Activated gamma-delta T cell treated with Interleukin-2 at 50 U/mL for 16 hours (primary cell): ENCODE data around the gene MTARC2.

ENCODE experiments used
- DNase-seq: peaks from one replicate; pipeline ENCODE4 v3.0.0-alpha.2; 2020

Gene MTARC2

DNA sequence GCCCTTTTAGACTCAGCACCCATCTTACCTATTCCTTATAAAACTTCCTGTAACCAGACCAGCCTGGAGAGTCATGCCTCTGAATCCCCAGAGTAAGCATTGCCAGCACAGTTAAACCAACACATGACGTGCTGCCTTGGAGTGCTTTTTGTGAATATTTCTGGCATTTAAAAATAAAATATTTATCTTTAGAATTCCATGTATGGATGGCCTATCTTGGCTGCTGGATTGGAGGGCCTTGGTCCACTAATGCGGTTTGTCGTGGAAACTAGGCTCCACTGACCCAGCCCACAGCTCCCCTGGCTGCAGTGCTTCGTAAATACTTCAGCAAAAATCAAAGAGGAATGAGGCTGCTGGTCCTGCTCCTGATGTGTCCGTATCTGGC is 56.1 kb downstream of the MTARC2 start:
- no peak for DNase-seq

DNA sequence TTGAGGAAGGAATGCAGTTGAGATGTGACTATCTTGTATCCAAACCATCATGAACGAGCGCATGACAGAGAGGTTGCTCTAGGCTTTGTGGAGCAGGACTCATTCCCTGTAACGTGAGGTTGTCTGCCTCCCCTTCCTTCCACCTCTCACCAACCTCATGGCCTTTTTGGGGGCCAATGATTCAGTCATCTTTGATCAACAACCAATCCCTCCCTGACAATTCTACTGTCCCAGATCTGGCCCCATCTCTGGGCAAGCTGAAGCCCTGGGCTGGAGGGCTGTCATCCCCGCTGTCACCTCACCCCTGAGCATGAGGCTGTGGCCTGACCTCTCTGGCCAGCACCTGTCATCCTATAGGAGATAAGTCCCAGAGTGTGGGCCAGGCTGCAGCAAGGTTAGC is 58.3 kb downstream of the MTARC2 start:
- no peak for DNase-seq

DNA sequence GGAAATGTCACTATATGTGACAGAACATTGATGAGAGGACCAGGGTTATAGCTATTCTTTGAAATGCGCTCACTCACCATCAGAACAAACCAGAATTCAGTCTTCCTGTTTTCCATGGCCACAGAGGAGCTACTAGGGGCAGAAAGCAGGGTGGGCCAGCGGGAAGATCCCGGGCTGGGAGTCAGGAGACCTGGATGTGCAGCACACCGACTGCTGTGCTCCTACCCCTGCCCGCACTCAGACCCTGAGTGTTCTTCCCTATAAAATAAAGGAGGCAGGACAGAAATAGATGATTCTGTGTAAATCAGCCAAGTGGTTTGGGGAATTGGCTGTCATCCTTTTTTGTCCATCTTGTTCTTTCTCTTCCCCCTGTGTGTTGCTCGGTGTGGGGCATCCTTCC is 59.6 kb downstream of the MTARC2 start:
- no peak for DNase-seq

DNA sequence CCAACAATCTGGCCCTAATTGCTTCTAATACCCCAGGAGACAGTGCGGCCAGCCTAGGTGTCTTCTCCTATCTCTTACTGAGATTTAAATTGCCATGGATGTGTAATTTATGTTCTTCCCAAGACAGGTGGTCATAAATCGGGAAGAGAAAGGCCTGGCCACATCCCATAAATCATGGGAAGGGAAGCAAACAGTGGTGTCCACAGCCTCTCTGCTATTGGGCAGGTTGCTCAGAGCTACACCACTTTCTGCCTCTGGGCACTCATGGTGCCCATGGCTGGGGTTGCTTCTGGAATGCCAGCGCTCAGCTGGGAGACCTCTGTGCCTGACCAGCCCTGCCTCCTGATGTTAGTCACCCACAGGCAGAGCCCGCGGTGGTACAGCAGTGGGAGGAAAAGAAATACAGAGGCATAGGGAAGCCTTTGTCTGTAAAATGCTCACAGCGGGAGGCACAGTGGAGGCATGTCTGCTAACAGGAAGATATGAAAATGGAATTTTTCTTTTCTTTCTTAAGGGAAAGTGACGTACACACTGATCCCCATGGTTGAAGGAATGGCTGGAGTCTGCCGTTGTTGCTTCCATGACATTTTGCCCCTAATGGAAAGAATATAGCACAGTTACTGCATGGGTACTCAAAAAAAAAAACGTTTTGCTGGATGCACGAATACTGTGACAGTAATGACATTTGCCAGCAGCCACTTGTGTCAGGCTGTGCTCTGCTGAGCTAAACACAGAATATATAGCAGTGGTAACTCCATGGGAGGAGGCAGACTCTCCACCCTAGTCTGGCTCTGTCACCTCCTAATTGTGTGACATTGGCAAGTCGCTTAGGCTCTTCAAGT is 60.4 kb downstream of the MTARC2 start:
- DNase-seq, result no peak

DNA sequence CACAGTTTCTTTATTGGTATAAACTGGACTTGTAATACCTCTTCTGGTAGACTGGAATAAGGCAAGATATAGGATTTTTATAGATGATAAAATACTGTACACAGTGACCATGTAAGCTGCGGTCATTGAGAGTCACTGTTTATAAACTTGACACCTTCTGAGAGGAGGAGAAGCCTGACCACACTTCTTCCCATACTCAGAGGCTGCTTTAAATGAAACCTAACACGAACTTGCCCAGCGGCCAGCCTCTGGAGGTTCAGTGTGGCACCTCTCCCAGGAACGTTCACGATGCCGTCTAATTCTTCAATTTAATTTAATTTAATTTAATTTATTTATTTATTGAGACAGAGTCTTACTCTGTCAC is 61.0 kb downstream of the MTARC2 start:
- no peak for DNase-seq

DNA sequence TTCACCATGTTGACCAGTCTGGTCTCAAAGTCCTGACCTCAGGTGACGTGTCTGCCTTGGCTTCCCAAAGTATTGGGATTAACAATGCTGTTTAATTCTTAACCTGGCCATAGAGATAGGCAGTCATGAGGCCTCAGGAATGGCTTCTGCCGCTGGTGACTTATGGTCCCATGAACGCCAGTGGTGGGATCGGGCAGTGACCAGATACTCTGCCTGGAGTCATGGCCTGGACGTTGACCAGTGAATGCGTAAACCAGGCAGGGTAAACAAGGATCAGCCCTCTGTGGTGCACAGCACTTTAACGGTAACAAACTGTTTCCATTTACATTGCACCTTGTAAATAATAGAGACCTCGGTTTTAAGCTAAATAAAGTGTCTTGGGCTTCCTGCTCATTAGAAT is 61.6 kb downstream of the MTARC2 start:
- DNase-seq, result no peak

DNA sequence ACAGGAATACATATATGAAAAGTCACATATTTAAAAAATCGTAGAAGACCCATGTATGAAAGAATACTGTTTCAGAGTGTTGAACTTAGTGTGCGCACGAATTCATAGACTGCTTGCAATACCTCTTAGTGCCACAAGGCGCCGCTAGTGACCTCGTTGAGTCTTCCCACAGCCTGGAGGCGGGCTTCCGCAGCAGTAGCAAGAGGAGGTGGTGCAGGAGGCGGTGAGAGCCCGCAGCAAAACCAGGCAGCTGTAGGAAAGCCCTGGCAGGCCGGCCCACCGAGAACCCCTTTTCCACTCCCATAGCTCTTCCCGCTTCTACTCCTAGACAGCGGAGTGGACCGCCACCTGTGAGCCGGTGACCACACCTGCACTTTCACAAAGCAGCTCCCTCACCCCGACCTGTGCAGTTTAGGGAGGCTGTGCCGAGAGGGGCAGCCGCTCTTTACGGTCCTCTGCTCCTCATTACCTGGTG is 62.1 kb downstream of the MTARC2 start:
- peak; percentile 61 for DNase-seq

DNA sequence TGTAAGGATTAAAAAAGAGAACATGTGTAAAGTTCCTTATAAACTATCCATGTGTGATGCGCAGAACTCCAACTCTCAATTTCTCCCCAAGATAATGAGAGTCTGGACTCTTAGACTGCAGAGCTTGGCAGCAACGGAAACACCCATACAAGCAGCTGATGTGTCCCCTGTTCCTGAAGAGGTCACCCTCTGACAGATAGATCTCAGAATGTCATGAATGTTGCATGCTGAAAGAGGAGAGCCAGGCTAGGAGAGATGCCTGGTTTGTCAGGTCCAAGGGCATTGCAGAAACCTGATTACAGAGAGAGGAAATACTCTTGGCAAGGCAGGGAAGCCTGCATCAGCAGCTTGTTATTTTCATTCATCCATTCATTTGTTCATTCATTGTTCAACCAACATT is 62.8 kb downstream of the MTARC2 start:
- DNase-seq, result no peak

DNA sequence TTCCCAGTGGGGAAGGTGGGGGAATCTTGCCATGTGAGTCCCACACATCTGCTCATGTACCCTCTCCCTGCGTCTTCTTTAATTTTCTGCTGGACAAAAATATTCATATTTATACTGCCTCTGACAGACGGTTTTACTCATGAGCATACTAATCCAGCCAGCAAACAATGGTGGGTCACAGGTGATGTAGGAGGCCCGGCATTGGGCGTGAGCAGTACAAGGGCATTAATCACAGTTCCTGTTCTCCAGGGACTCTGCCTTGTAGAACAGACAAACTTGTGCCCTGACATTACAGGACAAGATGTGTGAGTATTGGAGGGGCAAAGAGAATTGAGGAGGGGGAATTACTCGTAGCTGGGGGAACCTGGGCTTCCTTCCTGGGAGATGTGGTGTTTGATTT is 63.6 kb downstream of the MTARC2 start:
- DNase-seq, result no peak

DNA sequence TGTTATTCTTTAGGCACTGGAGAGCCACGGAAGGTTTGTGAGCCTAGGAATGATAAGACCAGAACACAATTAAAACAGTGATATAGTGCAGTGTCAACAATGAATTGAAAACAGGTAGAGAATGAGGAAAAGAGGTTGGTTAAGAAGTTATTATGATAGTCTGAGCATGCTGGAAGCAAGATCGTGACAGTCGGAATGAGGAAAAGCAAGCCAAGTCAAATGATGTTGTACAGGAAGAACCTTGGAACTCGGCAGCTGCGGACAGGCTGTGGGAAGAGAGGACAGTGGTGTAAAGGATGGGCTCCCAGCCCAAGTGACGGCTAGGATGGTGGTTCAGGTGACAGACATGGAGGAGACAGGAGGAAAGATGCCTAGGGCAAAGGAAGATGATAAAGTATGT is 64.2 kb downstream of the MTARC2 start:
- no peak for DNase-seq

DNA sequence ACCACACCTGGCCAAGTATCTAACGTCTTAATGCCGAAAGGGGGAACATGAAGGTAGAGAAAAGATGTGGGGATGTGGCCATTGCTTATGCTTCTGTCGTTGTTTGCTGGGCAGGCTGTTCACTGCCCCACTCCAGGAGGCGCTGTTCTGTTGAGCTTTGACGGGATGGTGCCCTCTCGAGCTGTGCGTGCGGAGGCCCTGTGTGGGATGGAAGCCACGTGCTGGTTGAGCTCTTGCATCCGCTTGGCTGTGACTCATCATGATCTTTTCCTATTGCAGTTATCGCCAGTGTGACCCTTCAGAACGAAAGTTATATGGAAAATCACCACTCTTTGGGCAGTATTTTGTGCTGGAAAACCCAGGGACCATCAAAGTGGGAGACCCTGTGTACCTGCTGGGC is 64.9 kb downstream of the MTARC2 start:
- no peak for DNase-seq

DNA sequence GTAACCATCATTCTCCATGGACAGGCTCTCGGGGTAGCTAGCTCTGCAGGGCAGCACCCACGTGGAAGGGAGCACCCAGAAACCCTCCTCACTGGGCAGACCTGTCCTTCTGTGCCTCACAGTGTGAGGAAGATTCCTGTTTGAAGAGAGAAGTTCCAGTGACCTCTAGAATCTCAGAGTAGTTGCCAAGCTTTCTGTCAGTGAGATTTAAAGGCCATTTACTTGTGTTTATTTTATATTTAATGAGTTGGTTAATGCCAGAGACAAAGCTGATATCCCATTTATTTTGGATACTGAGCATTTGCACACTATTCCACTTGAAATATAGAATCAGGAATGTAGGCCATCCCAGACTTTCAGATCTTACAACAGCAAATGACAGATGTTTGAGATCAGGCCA is 67.3 kb downstream of the MTARC2 start:
- no peak for DNase-seq

DNA sequence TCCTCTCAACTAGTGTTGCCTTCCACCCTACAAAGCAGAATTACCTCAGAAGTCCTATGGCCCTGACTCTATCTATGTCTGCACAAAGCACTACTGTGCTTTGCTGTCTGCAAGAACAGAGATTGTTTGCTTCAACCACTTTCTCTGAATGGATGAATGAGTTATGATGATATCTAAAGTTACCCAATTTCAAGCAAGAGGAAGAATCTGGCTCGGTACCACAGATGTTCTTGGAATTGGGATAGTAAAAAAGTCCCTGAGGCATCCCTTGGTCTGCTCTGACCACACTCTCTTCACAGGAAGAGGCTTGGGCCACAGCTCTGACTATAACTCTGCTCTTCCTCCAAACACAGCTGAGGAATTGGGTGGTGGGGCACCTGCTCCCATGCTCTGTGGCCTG is 69.8 kb downstream of the MTARC2 start:
- DNase-seq, result no peak

DNA sequence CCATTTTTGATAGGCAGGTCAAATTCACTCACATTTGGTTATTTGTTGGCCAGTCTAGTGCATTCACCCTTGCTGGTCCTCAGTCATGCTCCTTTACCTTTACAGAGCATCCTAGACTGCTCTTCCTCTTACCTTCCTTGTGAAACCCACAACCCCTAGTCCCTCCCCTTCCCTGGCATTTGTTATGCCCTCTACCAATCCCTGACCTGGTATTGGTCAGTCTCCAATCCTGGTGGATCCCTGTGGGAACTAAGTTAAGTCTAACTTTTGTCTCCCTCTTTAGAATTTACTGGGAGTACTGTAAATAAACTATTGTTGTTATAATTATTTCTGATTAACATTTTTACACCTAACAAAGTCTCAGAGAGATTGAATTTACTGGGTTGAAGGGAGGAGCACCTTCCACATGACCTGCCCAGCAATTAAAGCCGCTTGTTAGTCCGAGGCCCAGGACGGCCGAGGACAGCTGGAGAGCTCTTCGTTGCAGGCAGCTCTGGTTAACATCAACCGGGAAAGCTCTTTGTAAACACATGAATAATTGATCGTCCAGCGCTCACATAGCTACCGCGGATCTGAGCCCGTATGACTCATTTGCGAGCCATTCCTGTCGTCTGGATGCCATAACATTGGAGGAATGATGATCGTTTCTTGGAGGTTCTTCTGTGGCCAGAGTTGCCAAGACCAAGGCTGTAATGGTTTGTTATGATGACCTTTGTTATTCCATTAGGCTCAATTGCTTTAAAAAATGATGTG is 70.5 kb downstream of the MTARC2 start:
- DNase-seq, result no peak

DNA sequence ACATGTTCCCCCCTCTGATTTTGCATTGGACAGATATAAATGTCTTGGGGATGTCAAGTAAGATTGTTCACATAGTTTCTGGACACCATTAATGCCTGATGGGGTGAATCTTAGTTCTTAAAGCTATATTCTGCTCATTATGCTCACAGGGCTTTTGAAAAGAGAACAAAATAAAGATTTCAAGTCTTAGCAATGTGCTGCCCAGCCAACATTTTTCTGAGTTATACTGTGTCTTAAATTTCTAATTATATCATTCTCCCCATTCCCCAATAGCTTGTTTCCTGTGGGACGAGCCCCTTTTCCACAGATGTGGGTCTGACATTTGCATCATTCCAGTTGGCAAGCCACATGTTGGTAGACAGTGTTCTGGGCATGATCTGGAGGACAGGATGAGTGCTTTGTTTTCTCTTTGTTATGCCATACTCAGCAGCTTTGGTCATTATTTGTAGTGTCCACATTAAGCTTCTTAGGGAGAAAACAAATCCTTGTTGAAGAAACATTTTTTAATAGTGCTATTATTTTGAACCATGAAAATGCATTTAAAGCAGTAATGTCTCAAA is 71.4 kb downstream of the MTARC2 start:
- DNase-seq, result no peak

DNA sequence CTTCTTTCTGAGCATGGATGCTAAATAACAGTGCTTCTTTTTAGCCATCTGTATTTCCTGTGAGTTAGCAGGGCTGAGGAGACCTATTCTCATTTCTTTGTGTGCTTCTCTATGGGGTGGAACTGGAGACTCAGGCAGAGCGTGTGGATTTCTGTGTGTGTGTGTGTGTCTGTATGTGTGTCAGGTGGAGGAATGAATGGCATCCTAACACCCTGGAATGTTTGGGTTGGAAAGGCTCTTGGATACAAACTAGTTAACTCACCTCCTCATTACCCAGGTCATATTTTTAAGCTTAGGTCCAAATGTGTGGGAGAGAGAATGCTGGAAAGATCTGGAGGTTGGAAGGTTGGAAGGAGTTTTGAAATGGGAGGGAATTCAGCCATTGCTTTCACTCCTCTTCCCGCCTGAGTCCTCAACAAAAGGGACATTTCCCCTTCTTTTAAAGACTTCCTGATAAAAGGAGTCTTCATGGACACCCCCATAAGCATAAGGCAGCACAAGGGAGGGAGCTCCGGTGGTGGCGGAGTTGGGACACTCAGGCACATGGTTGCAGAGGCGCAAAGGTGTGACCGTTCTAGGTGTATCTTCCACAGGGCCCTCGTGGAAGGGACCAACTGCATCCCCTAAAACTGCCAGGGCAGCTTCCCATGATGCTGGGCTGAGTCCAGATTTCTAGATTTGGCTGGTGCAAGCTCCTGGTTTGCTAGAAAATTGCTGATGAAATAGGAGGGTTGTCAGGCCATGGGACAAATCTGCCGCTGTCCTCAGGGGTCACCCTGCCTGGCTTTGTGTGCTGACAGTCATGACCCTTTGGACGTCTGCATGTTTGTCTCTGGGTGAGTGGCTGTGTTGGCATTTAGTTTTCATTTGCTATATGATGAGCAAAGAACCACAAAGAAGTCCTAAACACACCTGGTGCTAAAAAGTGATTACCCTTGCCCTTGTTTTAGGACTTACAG is 76.2 kb downstream of the MTARC2 start:
- no peak for DNase-seq

DNA sequence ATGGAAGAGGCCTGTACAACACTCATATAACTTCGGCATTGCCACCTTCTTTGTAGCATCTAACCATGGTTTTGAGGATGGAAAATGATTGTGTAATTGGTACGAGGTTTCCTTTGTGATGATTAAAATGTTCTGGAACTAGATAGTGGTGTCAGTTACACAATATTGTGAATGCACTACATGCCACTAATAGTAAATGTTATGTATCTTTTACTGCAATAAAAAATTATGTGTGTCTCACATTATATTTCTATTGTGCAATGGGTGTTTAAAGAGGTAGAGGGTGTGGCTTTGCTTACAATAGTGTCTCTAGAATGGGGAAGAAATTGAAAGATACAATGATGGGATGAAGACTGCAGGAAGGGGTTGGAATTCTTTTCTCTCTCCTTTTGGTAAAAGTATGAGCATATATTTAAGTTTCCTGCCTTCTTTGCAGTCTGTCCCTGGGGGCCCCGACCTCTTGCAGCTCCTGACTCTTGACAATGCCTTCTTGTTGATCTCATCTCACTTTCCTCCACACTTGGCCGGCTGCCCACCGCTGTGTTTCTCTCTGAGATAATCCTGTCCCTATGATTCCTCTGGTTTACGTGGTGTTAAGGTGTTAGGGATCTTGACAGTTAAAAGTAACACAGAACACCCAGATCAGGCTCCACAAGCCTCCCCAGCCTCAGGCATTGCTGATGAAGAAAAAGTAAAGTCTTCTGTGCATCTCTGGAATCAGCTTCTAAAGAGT is 77.9 kb downstream of the MTARC2 start:
- DNase-seq, result no peak

DNA sequence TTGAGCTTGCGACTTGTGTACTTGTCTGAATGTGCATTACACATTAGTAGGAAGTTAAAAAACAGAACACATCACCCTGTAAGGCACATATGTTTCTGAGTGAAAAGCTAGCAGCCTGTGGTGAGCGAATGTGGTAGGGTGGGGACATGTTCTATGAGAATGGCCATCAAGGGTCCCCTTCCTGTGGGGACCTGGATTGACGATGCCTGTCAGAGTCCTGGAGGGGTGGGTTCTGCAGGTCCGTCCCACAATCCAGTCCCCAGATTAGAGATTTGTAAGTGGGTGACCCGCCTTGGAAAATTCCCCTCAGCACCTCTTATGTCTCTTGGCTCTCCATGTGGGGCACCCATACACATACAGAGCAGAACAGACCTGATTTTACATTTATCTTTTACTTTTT is 78.6 kb downstream of the MTARC2 start:
- no peak for DNase-seq

DNA sequence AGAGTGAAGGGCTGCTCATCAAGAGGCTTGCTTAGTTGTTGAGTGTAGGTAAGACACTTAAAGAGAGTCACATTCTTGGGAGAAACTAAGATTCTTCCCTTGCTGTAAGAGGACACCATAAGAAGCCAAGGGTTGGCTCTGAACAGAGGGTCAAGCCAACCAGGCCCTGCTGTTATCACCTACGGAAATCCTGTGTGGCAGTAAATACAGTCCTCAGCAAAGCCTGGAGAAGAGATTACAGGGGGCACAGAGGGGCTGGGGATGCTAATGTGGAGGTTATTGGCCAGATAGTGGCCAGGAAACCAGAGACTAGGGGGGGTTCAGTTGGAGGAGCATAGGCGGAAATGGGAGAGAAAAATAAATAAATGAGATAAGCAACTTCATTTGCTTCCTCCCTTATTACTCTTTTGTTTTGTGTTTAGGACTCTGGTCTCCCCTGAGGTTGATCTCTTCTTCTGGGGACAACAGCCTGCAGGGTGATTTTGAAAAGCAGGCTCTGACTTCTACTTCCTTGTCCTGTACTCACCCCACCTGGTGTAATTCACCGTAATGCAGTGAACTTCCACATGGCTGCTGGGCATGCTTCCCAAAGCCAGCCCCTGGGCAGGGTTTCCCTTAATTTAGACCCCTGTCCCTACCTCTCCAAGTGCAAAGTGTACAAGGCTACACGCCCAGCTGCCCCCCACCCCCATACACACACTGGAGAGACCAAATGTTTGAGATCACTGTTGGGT is 79.5 kb downstream of the MTARC2 start:
- no peak for DNase-seq

DNA sequence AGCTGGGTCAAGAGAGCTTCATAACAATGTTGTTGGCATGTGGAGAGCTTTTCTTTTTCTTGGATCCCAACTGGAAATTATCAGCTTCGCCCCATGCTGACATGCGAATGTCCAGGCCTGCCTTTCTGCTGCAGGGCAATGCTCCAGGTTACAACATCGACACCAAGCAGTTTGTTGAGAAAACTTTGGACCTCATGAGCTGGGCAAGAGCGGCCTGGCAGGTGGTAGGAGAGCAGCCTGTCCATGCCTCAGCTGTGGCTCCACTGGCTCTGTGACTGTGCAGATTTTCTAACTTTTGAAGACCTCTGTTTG is 80.0 kb downstream of the MTARC2 start:
- DNase-seq, result no peak

DNA sequence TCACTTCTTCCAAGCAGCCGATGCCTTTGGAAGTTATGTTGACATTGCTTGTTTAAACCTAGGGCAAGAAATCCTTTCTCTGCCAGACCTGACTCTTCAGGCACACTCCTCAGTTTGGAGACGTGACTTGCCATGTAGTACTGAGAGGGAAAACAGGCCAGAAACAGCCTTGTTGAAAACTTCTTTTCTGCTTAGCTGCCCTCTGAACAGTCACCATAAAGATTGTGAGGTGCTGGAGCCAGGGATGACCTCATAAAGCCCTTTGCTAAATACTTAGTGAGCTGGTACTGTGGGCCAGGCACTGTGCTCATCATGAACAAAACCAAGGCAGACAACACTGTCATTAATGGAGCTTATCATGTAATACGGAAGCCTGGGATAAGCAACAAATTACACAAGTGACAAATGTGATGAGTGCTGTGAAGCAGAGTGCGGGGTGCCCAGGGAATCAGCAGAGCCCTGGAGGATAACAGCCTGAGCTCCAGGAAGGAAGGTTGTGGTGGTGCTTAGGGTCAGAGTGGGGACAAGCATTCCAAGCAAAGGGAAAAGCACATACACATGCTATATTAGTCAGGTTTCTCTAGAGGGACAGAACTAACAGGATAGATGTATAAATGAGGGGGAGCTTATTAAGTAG is 80.9 kb downstream of the MTARC2 start:
- no peak for DNase-seq
